Peyer's patch (tissue), 4 donors: ENCODE data around the gene CADM1. TPM values are rescaled to one million over a fixed set of nuclear protein-coding genes. Genes with fewer than 3 reads are reported as not detected.

Source experiments
- DNase-seq, 3 donors: peaks; one replicate each; pipeline ENCODE4 v3.0.0-alpha.2; 2017 to 2019
- H3K27ac ChIP-seq, 4 donors: fragments of 200-600 bp; sonication (generic); one replicate each; pipeline ENCODE4 v1.5.1; 2016 to 2019
- H3K27me3 ChIP-seq, 2 donors: fragments of 200-600 bp; sonication (generic); one replicate each; pipeline ENCODE4 v1.5.1; 2019
- H3K36me3 ChIP-seq, 3 donors: fragments of 200-600 bp; sonication (generic); one replicate each; pipeline ENCODE4 v1.5.1; 2016 to 2019
- H3K4me1 ChIP-seq, 4 donors: fragments of 200-600 bp; sonication (generic); one replicate each; pipeline ENCODE4 v1.5.1; 2016 to 2019
- H3K4me3 ChIP-seq, 4 donors: fragments of 200-600 bp; sonication (generic); 1 replicate in 3 of 4; 2 replicates in 1 of 4; pipeline ENCODE4 v1.5.1; 2016 to 2019; ENCODE audit warnings: mild to moderate bottlenecking in 1 of 4
- H3K9me3 ChIP-seq, 4 donors: fragments of 200-600 bp; sonication (generic); one replicate each; pipeline ENCODE4 v1.5.1; 2016 to 2019; ENCODE audit warnings: mild to moderate bottlenecking in 1 of 4
- CTCF ChIP-seq, 6 experiments: fragments of 450-650 bp in 4 of 6; fragments of 200-600 bp in 2 of 6; sonication (generic) in 1 of 6; IDR thresholded peaks; one replicate each; pipeline ENCODE4 v1.5.1; 2017 to 2019; ENCODE audit warnings: antibody characterized with exemption in 6 of 6, mild to moderate bottlenecking in 3 of 6, moderate library complexity in 1 of 6
- POLR2A ChIP-seq, 2 donors: fragments of 450-650 bp; IDR thresholded peaks; one replicate each; pipeline ENCODE4 v1.5.1; 2017; ENCODE audit warnings: antibody characterized with exemption in 2 of 2, mild to moderate bottlenecking in 2 of 2, moderate library complexity in 2 of 2
- total RNA-seq, 4 donors: library from RNA; depleted of rRNA; stranded (reverse); fragments of >200 nt; gene quantifications; one replicate each; pipeline ENCODE4 v1.1.0, GENCODE V29; 2016

Gene CADM1
- total RNA-seq, 4 donors from 2014 or later = 0.38 to 8.3 (median 2.5) TPM

DNA sequence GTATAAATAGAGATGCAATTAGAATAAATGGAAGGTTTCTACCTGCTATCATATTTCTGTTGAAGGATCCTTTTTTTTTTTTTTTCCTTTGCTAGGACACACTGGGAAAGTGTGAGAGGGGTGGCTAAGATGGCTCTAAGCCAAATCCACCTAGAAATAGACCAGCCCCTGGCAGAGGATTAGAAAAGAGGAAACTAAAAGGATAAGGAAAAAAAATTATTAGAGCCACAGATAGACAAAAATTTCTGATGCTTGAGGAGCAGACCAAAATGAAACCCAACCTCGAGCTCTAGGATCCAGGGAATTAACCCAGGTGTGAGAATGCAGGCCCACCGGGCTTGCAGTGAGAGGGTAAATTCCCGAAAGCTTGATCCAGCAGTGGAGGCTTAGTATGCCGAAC is 262.3 kb downstream of the CADM1 start:
- Histone ChIP-seq H3K9me3 (no peaks in the 10 kb centered on the region), H3K36me3 (no peaks in the 10 kb centered on the region), H3K4me1 (no peaks in the 10 kb centered on the region), H3K27me3 (no peaks in the 10 kb centered on the region), H3K4me3 (no peak overlapping the region), H3K27ac (no peak overlapping the region)
- no peak for TF ChIP-seq CTCF (IDR thresholded peaks at IDR 0.05)
- no peak for TF ChIP-seq POLR2A (IDR thresholded peaks at IDR 0.05)
- DNase-seq = no peak

DNA sequence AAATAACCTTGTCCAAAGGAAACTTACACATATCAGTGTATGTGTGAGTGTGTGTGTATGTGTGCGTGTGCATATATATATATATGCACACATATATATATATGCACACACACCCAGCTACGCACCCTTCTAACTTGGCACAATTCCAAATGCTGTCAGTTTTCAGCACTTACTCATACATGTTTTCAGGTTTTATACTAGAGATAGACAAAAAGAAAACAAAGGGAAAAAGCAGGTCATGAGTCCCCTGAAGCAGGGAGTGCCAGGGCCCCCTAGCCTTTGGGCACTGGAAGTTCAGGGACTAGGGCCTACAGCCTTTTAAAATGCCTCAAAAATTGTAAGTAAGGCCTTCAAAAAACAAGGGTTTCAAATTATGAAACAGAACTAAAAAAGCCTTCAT is 265.4 kb downstream of the CADM1 start:
- Histone ChIP-seq H3K36me3 (no peaks in the 10 kb centered on the region), H3K4me1 (no peaks in the 10 kb centered on the region), H3K9me3 (no peaks in the 10 kb centered on the region), H3K4me3 (no peak overlapping the region), H3K27me3 (no peaks in the 10 kb centered on the region), H3K27ac (no peak overlapping the region)
- no peak for DNase-seq
- no peak for TF ChIP-seq CTCF (IDR thresholded peaks at IDR 0.05)
- TF ChIP-seq POLR2A (IDR thresholded peaks at IDR 0.05) = no peak

GRCh38 chr11:115238086-115238485 is 266.1 kb downstream of the CADM1 start:
- Histone ChIP-seq H3K4me3 (no peak overlapping the region), H3K27ac (no peak overlapping the region), H3K4me1 (no peaks in the 10 kb centered on the region), H3K9me3 (no peaks in the 10 kb centered on the region), H3K36me3 (no peaks in the 10 kb centered on the region), H3K27me3 (no peaks in the 10 kb centered on the region)
- no peak for TF ChIP-seq CTCF (IDR thresholded peaks at IDR 0.05)
- no peak for TF ChIP-seq POLR2A (IDR thresholded peaks at IDR 0.05)
- no peak for DNase-seq

DNA sequence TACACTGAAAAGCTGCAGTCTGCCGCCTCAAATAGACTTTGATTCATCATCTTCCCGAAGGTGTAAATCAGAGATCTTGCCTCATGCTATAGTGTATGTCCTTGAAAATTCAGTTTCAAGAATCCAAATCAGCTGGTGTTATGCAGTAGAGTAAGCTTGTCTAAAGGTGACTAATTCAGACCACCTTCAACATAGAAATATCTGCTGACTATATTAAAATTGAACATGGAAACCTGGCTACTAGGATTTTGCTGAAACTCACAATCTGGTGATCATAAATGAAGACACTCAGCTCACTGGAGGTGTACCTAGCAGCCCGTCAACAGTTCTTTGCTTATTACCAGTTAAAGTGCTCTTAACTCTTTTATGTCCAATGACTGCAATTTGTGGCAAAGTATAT is 266.6 kb downstream of the CADM1 start:
- H3K4me1 ChIP-seq = no peaks in the 10 kb centered on the region
- no peaks in the 10 kb centered on the region for H3K9me3 ChIP-seq
- TF ChIP-seq CTCF (IDR thresholded peaks at IDR 0.05) (no peak), POLR2A (IDR thresholded peaks at IDR 0.05) (no peak)
- no peak overlapping the region for H3K27ac ChIP-seq
- H3K27me3 ChIP-seq = no peaks in the 10 kb centered on the region
- DNase-seq = no peak
- no peak overlapping the region for H3K4me3 ChIP-seq
- no peaks in the 10 kb centered on the region for H3K36me3 ChIP-seq

GRCh38 chr11:115234794-115235193 is 269.4 kb downstream of the CADM1 start:
- Histone ChIP-seq H3K9me3 (no peaks in the 10 kb centered on the region), H3K27ac (no peak overlapping the region), H3K27me3 (no peaks in the 10 kb centered on the region), H3K4me3 (no peak overlapping the region), H3K4me1 (no peaks in the 10 kb centered on the region), H3K36me3 (no peaks in the 10 kb centered on the region)
- no peak for TF ChIP-seq POLR2A (IDR thresholded peaks at IDR 0.05)
- no peak for TF ChIP-seq CTCF (IDR thresholded peaks at IDR 0.05)
- no peak for DNase-seq

GRCh38 chr11:115226556-115226955 is 277.7 kb downstream of the CADM1 start:
- Histone ChIP-seq H3K27me3 (no peaks in the 10 kb centered on the region), H3K27ac (no peak overlapping the region), H3K36me3 (no peaks in the 10 kb centered on the region), H3K4me3 (no peak overlapping the region), H3K9me3 (no peaks in the 10 kb centered on the region), H3K4me1 (no peaks in the 10 kb centered on the region)
- TF ChIP-seq CTCF (IDR thresholded peaks at IDR 0.05) (no peak), POLR2A (IDR thresholded peaks at IDR 0.05) (no peak)
- DNase-seq = no peak
